Measurements from ENCODE around the gene TMEM117.
A peak's percentile ranks its signal among the peaks of the same experiment; 100 is the strongest.

TMEM117 gene

GRCh38 chr12:43805860-43806736, 29.8 kb upstream of the TMEM117 start, which contains the start of gene TWF1:
TSS of gene TWF1 (minus strand) at chr12:43806317. CDS start at chr12:43806245, 72 bp downstream.
- H3K4me3 ChIP-seq (replicated peaks; ENCODE audit: low read depth, low read length) = peak within 1 kb of the TSS; percentile 93
- DNase-seq (ENCODE audit: low read depth) = peak; percentile 70
- TF ChIP-seq CTCF (IDR thresholded peaks at IDR 0.05; ENCODE audit: low read length, missing control alignments) = peak; percentile 34

- DNase-seq (ENCODE audit: low read depth) = no peak
- H3K4me3 ChIP-seq (replicated peaks; ENCODE audit: low read depth, low read length) = peak overlapping the region; percentile 93
- TF ChIP-seq CTCF (IDR thresholded peaks at IDR 0.05; ENCODE audit: low read length, missing control alignments) = no peak
Measured at GRCh38 chr12:43806737-43807072, 29.2 kb upstream of the TMEM117 start.

- TF ChIP-seq CTCF (IDR thresholded peaks at IDR 0.05; ENCODE audit: low read length, missing control alignments) = no peak
- DNase-seq (ENCODE audit: low read depth) = no peak
- no peak overlapping the region for H3K4me3 ChIP-seq (replicated peaks; ENCODE audit: low read depth, low read length)
Measured at GRCh38 chr12:43807386-43807785, 28.5 kb upstream of the TMEM117 start.

GRCh38 chr12:43812057-43812456, 23.8 kb upstream of the TMEM117 start:
- H3K4me3 ChIP-seq (replicated peaks; ENCODE audit: low read depth, low read length) = no peak overlapping the region
- DNase-seq (ENCODE audit: low read depth) = no peak
- TF ChIP-seq CTCF (IDR thresholded peaks at IDR 0.05; ENCODE audit: low read length, missing control alignments) = no peak

- H3K4me3 ChIP-seq (replicated peaks; ENCODE audit: low read depth, low read length) = no peak overlapping the region
- TF ChIP-seq CTCF (IDR thresholded peaks at IDR 0.05; ENCODE audit: low read length, missing control alignments) = no peak
- no peak for DNase-seq (ENCODE audit: low read depth)
Measured at GRCh38 chr12:43812926-43813325, 23.0 kb upstream of the TMEM117 start.

GRCh38 chr12:43815416-43815815, 20.5 kb upstream of the TMEM117 start:
- no peak for TF ChIP-seq CTCF (IDR thresholded peaks at IDR 0.05; ENCODE audit: low read length, missing control alignments)
- no peak for DNase-seq (ENCODE audit: low read depth)
- no peak overlapping the region for H3K4me3 ChIP-seq (replicated peaks; ENCODE audit: low read depth, low read length)

- DNase-seq (ENCODE audit: low read depth) = no peak
- TF ChIP-seq CTCF (IDR thresholded peaks at IDR 0.05; ENCODE audit: low read length, missing control alignments) = no peak
- H3K4me3 ChIP-seq (replicated peaks; ENCODE audit: low read depth, low read length) = no peak overlapping the region
Measured at GRCh38 chr12:43816168-43816567, 19.7 kb upstream of the TMEM117 start.
